ENCODE data around the gene RTEL1. TPM values are rescaled to one million over a fixed set of nuclear protein-coding genes. Genes with fewer than 3 reads are reported as not detected.
"Not testable (repeated sequence)": the region's sequence is repeated elsewhere in the genome, so short reads cannot be mapped to it uniquely, and the experiment has no call there.

The RTEL1 gene
- total RNA-seq, 1 donor from 2014 or later = 4.7 TPM

GRCh38 chr20:63627751-63628245, 30.3 kb upstream of the RTEL1 start:
- H3K9me3 ChIP-seq (ENCODE audit: control insufficient read depth in 3 of 3, low read length in 3 of 3) = no peaks in the 10 kb centered on the region
- peak overlapping the region; percentile 90 for H3K27ac ChIP-seq (ENCODE audit: low read depth, low read length)
- peaks cover 16 to 21% (median 18%) of the 10 kb centered on the region in 3 donors for H3K4me1 ChIP-seq (ENCODE audit: control insufficient read depth in 3 of 3, insufficient read depth in 3 of 3, low read length in 3 of 3)
- H3K36me3 ChIP-seq (ENCODE audit: control insufficient read depth in 3 of 3, insufficient read depth in 3 of 3, low read length in 3 of 3) = no peaks in the 10 kb centered on the region
- peak overlapping the region; percentile 84 to 96 (median 92) for H3K9ac ChIP-seq (ENCODE audit: low read depth in 1 of 3, low read length in 3 of 3)
- no peaks in the 10 kb centered on the region for H3K27me3 ChIP-seq (ENCODE audit: control insufficient read depth in 3 of 3, insufficient read depth in 3 of 3, low read length in 3 of 3)
- peak overlapping the region; percentile 82 to 96 (median 94) for H3K4me3 ChIP-seq (ENCODE audit: low read length in 3 of 3)

DNA sequence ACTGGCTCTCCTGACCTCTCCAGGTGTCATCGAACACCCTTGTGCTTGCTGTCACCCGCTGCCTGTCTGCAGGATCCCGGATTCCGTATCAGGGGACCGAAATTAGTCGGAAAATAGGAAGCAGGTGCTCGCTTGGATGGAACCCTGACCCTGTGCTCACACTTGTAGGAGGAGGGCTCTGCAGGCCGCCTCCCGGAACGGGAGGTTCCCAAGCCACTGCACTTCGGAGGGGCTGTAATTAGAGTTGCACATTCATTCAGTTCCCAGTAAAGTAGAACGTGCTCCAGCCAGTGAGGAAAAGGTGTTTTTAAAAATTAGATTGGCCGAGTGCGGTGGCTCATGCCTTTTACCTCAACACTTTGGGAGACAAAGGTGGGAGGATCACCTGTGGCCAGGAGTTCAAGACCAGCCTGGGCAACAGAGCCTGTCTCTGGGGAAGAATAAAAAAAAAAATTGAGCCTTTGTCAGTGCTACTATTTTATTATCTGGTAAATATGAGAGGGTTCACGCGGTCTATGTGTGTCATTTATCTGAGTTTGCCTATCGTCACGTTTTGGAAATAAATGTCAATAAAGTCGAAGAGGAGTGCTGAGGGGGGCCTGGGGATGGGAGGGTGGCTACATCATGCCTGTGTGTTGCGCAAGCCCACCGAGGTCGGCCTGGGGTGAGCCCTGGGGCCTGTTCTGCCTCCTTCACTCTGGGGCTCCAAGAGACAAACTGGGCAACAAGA, 29.7 kb upstream of the RTEL1 start:
- Histone ChIP-seq H3K27ac (ENCODE audit: low read depth, low read length) (peak overlapping the region; percentile 90), H3K4me1 (ENCODE audit: control insufficient read depth in 3 of 3, insufficient read depth in 3 of 3, low read length in 3 of 3) (peaks cover 16 to 21% (median 18%) of the 10 kb centered on the region in 3 donors), H3K9me3 (ENCODE audit: control insufficient read depth in 3 of 3, low read length in 3 of 3) (no peaks in the 10 kb centered on the region), H3K9ac (ENCODE audit: low read depth in 1 of 3, low read length in 3 of 3) (peak overlapping the region; percentile 84 to 96 (median 92)), H3K4me3 (ENCODE audit: low read length in 3 of 3) (peak overlapping the region; percentile 82 to 96 (median 94)), H3K27me3 (ENCODE audit: control insufficient read depth in 3 of 3, insufficient read depth in 3 of 3, low read length in 3 of 3) (no peaks in the 10 kb centered on the region), H3K36me3 (ENCODE audit: control insufficient read depth in 3 of 3, insufficient read depth in 3 of 3, low read length in 3 of 3) (no peaks in the 10 kb centered on the region)

DNA sequence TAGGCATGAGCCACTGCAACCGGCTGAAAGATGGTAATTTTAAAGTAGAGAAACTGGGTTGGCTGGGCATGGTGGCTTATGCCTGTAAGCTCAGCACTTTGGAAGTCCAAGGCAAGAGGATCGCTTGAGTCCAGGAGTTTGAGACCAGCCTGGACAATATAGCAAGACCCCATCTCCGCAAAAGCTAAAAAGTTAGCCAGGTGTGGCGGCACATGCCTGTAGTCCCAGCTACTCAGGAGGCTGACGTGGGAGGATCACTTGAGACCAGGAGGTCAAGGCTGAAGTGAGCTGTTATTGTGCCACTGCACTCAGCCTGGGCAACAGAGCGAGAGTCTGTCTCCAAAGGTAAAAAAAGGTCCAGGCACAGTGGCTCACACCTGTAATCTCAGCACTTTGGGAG, 27.2 kb upstream of the RTEL1 start:
- H3K9ac ChIP-seq (ENCODE audit: low read depth in 1 of 3, low read length in 3 of 3); H3K27me3 ChIP-seq (ENCODE audit: control insufficient read depth in 3 of 3, insufficient read depth in 3 of 3, low read length in 3 of 3); H3K9me3 ChIP-seq (ENCODE audit: control insufficient read depth in 3 of 3, low read length in 3 of 3); H3K36me3 ChIP-seq (ENCODE audit: control insufficient read depth in 3 of 3, insufficient read depth in 3 of 3, low read length in 3 of 3); H3K4me3 ChIP-seq (ENCODE audit: low read length in 3 of 3); H3K27ac ChIP-seq (ENCODE audit: low read depth, low read length): not testable (repeated sequence)
- peaks cover 11 to 21% (median 14%) of the 10 kb centered on the region in 3 donors for H3K4me1 ChIP-seq (ENCODE audit: control insufficient read depth in 3 of 3, insufficient read depth in 3 of 3, low read length in 3 of 3)

GRCh38 chr20:63631426-63631825, 26.7 kb upstream of the RTEL1 start:
- peaks cover 9 to 21% (median 13%) of the 10 kb centered on the region in 3 donors for H3K4me1 ChIP-seq (ENCODE audit: control insufficient read depth in 3 of 3, insufficient read depth in 3 of 3, low read length in 3 of 3)
- not testable (repeated sequence) for H3K9me3 ChIP-seq (ENCODE audit: control insufficient read depth in 3 of 3, low read length in 3 of 3); H3K9ac ChIP-seq (ENCODE audit: low read depth in 1 of 3, low read length in 3 of 3); H3K4me3 ChIP-seq (ENCODE audit: low read length in 3 of 3); H3K27ac ChIP-seq (ENCODE audit: low read depth, low read length); H3K27me3 ChIP-seq (ENCODE audit: control insufficient read depth in 3 of 3, insufficient read depth in 3 of 3, low read length in 3 of 3); H3K36me3 ChIP-seq (ENCODE audit: control insufficient read depth in 3 of 3, insufficient read depth in 3 of 3, low read length in 3 of 3)

DNA sequence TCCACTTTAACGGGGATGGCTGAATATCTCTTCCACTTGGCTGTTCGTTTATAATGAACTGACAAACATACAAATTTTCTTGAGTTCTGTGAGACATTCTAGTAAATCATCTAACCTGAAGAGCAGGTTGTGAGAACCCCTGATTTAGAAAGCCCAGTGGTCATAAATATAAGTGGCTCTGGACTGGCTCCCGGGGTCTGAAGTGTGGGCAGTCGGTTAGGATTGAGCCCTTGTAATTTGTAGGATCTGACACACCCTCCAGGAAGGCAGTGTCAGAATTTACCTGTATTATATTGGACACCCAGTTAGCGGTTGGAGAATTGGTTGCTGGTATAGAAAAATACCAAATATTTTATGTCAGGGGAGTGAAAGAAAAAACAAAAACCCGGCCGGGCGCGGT, 24.4 kb upstream of the RTEL1 start:
- no peaks in the 10 kb centered on the region for H3K9me3 ChIP-seq (ENCODE audit: control insufficient read depth in 3 of 3, low read length in 3 of 3)
- H3K9ac ChIP-seq (ENCODE audit: low read depth in 1 of 3, low read length in 3 of 3) = no peak overlapping the region
- H3K4me1 ChIP-seq (ENCODE audit: control insufficient read depth in 3 of 3, insufficient read depth in 3 of 3, low read length in 3 of 3) = peaks cover under 1 to 6% (median 2%) of the 10 kb centered on the region in 3 donors
- H3K27ac ChIP-seq (ENCODE audit: low read depth, low read length) = no peak overlapping the region
- H3K4me3 ChIP-seq (ENCODE audit: low read length in 3 of 3) = no peak overlapping the region
- no peaks in the 10 kb centered on the region for H3K27me3 ChIP-seq (ENCODE audit: control insufficient read depth in 3 of 3, insufficient read depth in 3 of 3, low read length in 3 of 3)
- H3K36me3 ChIP-seq (ENCODE audit: control insufficient read depth in 3 of 3, insufficient read depth in 3 of 3, low read length in 3 of 3) = no peaks in the 10 kb centered on the region

- H3K4me1 ChIP-seq (ENCODE audit: control insufficient read depth in 3 of 3, insufficient read depth in 3 of 3, low read length in 3 of 3) = no peaks in the 10 kb centered on the region
- H3K9me3 ChIP-seq (ENCODE audit: control insufficient read depth in 3 of 3, low read length in 3 of 3) = no peaks in the 10 kb centered on the region
- H3K27ac ChIP-seq (ENCODE audit: low read depth, low read length) = no peak overlapping the region
- H3K9ac ChIP-seq (ENCODE audit: low read depth in 1 of 3, low read length in 3 of 3) = peak overlapping the region in 1 of 3 donors; percentile 8
- H3K36me3 ChIP-seq (ENCODE audit: control insufficient read depth in 3 of 3, insufficient read depth in 3 of 3, low read length in 3 of 3) = no peaks in the 10 kb centered on the region
- no peaks in the 10 kb centered on the region for H3K27me3 ChIP-seq (ENCODE audit: control insufficient read depth in 3 of 3, insufficient read depth in 3 of 3, low read length in 3 of 3)
- H3K4me3 ChIP-seq (ENCODE audit: low read length in 3 of 3) = no peak overlapping the region
Measured at GRCh38 chr20:63635431-63636141, 22.5 kb upstream of the RTEL1 start.

- no peaks in the 10 kb centered on the region for H3K36me3 ChIP-seq (ENCODE audit: control insufficient read depth in 3 of 3, insufficient read depth in 3 of 3, low read length in 3 of 3)
- no peak overlapping the region for H3K9ac ChIP-seq (ENCODE audit: low read depth in 1 of 3, low read length in 3 of 3)
- H3K4me3 ChIP-seq (ENCODE audit: low read length in 3 of 3) = no peak overlapping the region
- no peaks in the 10 kb centered on the region for H3K4me1 ChIP-seq (ENCODE audit: control insufficient read depth in 3 of 3, insufficient read depth in 3 of 3, low read length in 3 of 3)
- H3K27ac ChIP-seq (ENCODE audit: low read depth, low read length) = no peak overlapping the region
- H3K27me3 ChIP-seq (ENCODE audit: control insufficient read depth in 3 of 3, insufficient read depth in 3 of 3, low read length in 3 of 3) = no peaks in the 10 kb centered on the region
- no peaks in the 10 kb centered on the region for H3K9me3 ChIP-seq (ENCODE audit: control insufficient read depth in 3 of 3, low read length in 3 of 3)
Measured at GRCh38 chr20:63636752-63637628, 21.1 kb upstream of the RTEL1 start.

GRCh38 chr20:63639093-63639975, 18.8 kb upstream of the RTEL1 start:
- Histone ChIP-seq H3K27me3 (ENCODE audit: control insufficient read depth in 3 of 3, insufficient read depth in 3 of 3, low read length in 3 of 3) (peaks cover 0 to 7% (median 0%) of the 10 kb centered on the region in 3 donors), H3K27ac (ENCODE audit: low read depth, low read length) (no peak overlapping the region), H3K9ac (ENCODE audit: low read depth in 1 of 3, low read length in 3 of 3) (no peak overlapping the region), H3K9me3 (ENCODE audit: control insufficient read depth in 3 of 3, low read length in 3 of 3) (no peaks in the 10 kb centered on the region), H3K4me1 (ENCODE audit: control insufficient read depth in 3 of 3, insufficient read depth in 3 of 3, low read length in 3 of 3) (peaks cover 0 to 8% (median 6%) of the 10 kb centered on the region in 3 donors), H3K4me3 (ENCODE audit: low read length in 3 of 3) (no peak overlapping the region), H3K36me3 (ENCODE audit: control insufficient read depth in 3 of 3, insufficient read depth in 3 of 3, low read length in 3 of 3) (no peaks in the 10 kb centered on the region)

GRCh38 chr20:63640086-63640485, 18.0 kb upstream of the RTEL1 start:
- Histone ChIP-seq H3K27me3 (ENCODE audit: control insufficient read depth in 3 of 3, insufficient read depth in 3 of 3, low read length in 3 of 3) (peaks cover 0 to 7% (median 0%) of the 10 kb centered on the region in 3 donors), H3K9me3 (ENCODE audit: control insufficient read depth in 3 of 3, low read length in 3 of 3) (no peaks in the 10 kb centered on the region), H3K4me3 (ENCODE audit: low read length in 3 of 3) (no peak overlapping the region), H3K36me3 (ENCODE audit: control insufficient read depth in 3 of 3, insufficient read depth in 3 of 3, low read length in 3 of 3) (no peaks in the 10 kb centered on the region), H3K4me1 (ENCODE audit: control insufficient read depth in 3 of 3, insufficient read depth in 3 of 3, low read length in 3 of 3) (peaks cover 0 to 8% (median 6%) of the 10 kb centered on the region in 3 donors), H3K27ac (ENCODE audit: low read depth, low read length) (no peak overlapping the region), H3K9ac (ENCODE audit: low read depth in 1 of 3, low read length in 3 of 3) (peak overlapping the region in 1 of 3 donors; percentile 8)

All from skeletal muscle tissue (tissue), 4 donors.